HG02973 (cell line): ENCODE measurements around the gene USP12.

Experiments used
- ATAC-seq: cut with Tn5 transposase; IDR thresholded peaks from one replicate; pipeline ENCODE4 v1.9.1; 2021; ENCODE audit warnings: moderate library complexity; ENCODE audit not compliant: unreplicated experiment

USP12 gene

DNA sequence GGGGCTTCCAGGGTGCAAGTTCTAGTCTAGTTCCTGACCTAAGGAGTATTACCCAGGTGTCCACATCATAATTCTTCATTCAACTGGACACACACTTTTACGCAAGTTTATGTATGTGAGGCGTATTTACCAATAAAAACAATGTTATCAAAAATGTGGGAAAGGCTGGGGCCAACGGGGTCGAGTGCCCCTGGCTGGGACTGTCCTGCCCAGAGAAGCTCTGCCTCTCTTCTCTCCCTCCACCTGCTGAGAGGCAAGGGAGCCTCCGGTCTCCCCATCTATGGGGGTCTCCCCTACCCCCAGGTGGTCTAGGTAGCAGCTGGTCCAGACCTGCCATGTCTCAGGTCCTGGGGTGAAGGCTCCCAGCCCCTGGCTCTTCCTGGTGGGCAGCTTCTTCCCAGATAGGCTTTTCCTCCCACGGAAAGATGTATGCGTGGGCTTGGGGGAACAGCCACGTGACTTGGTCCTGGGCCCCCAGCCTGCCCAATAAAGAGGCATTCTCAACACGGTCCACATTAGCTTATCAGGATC, 132.4 kb downstream of the USP12 start:
- no peak for ATAC-seq

DNA sequence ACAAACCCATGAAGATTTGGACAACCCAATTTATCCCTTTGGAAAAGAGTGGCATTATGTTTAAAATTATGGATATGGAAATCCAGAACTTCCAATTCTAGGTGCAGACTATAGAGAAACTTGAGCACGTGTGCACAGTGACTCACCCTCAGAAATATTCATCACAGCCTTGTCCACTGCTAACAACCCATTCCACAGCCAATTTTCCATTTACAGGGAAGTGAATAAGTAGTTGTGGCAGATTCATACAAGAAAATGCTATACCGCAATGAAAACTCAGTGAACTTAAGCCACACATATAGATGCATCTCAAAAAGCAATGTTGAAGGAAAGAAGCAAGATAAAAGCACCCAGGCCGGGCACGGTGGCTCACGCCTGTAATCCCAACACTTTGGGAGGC, 133.3 kb downstream of the USP12 start:
- ATAC-seq: no peak

DNA sequence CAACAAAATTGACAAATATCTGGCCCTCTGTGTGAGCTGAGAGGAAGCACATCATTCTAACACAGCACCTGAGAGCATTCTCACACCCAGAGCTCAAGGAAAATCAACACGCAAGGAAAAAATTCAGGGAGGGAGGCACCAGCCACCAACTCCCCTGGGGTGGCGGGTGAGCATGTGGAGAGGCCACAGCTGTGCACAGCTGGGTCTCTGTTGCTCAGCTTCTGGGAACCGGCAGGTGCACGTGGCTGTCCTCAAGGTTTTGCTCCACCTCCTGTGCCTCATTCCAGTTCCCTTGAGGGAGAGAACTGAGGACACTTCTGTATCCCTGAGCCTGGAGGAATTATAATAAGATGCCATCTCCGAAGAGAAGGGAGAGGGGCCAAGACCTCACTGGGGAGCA, 134.0 kb downstream of the USP12 start:
- no peak for ATAC-seq

DNA sequence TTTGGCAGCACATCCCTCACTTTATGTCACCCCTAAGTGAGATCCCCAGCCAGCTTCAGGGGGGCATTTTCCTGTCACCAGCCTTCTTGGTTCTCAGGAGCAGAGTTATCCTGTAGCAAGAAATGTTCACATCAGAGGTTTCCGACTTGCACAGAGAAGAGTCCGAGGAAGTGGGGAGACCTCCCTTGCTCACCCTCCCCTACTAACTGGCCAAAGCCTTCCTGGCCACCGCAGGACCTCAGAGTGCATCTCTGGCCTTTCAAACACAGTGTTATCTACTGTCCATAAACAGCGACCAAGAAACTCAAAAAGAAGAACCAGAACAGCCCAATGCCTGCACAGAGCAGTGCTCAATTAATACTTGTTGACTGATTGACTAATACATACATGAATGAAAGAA, 134.4 kb downstream of the USP12 start:
- no peak for ATAC-seq

DNA sequence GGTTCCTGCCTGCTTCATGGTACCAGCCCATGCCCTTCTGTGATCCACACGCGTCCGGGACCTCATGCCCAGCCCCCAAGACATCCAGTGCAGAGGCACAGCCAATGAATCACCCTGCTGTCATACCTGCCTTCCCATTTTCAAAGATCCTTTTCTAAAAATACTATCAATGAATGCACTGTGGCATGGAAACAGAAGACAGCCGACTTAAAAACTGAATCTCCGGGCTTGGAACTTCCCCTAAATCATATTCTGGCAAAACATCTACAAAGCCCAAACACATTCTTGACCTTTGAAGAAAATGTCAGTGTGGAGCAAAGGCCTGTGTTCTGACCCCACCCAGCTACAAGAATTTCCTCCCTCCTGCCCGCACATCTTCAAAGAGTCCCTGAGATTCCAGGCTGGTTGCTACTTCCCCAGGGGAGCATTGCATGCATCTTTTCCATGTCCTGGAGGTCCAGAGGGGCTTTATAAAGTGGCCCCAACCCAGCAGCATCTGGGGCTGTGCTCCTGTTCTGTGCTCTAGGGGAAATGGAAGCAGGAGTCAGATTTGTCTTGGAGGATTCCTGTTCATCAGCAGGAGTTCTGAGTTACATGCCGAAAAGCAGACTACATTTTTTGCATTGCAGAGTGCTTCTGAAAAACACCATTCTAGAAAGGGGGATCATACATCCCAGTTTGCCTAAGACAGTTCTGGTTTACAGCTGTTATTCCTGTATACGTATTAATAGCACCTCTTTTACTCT, 135.2 kb downstream of the USP12 start:
- ATAC-seq: no peak

DNA sequence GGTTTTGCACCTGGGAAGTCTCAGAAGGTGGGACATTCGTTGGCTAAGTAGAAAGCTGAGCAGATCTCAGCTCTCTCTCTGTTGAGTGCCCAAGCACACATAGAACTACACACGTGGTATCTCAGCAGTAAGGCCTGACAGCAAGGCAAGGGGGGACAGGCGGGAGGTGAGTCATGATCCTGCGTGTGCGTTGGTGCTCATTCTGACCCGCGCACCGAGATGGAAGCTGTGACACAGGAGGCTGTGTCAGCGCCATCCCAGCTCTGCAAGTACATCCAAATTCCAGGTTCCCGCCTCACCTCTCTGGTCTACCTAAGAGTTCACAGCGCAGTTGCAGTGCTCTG, 135.7 kb downstream of the USP12 start:
- ATAC-seq: no peak

DNA sequence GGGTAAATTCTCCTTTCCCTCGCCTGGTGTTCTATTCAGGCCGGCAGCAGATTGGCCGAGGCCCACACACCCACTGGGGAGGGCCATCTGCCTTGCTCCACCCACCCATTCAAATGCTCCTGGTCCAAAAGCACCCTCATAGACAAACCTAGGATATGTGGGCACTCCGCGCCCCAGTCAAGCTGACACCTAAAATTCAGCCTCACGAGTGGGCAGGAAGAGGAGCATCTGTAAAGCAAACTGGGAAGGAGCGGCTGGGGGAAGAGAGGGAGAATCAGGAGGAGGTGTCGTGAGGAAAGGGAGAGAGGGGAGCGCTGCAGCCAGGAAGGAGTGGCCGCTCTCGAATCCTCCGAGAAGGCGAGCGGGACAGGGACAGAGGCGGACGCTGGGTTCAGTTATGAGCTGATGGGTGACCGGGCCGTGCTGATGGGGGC, 136.9 kb downstream of the USP12 start:
- no peak for ATAC-seq

DNA sequence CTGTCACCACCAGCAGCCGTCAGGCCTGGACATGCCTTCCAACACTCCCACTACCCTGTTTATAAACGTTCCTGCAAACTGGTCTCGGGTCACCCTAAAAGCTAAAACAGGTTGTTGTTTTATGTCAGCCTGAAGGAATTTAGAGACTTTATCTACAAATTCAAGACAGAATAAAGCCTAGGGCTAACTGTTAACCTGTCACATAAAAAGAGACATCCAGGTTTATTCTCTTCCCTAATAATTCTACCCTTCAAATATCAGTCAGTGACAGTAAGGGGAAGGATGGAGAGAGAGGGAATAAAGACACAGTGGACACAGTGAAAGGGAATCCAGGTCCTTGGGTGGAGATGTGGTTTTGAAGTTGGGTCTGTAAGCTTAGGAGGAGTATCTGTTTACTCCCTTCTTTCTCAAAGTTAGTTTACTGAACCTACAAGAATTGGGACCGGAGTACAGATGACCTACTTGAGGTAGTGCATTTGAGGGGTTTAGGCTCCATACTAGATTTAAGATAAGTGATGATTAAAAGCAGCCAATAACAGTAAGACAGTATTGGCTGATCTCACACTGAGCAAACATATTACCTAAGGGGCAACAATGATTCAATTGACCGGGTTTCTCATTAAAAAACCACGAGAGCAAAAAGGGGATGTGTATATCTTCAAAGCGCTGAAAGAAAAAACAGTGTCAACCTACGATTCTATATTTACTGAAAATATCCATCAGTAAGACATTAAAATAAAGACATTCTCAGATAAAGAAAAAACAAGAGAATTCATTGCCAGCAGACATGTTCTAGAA, 142.7 kb downstream of the USP12 start:
- ATAC-seq: no peak

DNA sequence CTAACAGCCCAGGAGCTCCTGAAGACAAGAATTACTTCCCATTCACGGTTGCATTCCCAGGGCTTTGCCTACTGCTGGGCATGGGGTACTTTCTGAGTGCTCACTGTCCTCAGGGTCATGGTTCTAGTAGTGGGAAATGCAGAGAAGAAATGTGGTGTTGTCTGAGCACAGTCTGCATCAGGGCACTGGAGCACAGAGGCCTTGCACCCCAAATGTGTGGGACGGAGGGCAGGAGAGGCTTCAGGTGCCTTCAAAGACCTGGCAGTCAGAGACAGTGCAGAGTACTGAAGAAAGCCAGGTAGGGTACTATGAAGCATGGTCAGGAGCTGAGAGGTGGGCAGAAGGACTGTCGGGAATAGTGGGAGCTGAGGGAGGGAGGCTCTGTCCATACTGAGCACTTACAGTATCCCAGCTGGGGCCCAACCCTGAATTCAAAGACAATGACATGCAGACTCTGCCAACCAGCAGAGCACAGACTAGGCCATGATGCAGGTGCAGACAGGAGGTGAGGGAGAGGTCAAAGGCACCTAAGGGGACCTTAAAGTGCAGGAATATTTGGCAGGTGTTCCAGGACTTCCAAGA, 144.4 kb downstream of the USP12 start:
- ATAC-seq: no peak

DNA sequence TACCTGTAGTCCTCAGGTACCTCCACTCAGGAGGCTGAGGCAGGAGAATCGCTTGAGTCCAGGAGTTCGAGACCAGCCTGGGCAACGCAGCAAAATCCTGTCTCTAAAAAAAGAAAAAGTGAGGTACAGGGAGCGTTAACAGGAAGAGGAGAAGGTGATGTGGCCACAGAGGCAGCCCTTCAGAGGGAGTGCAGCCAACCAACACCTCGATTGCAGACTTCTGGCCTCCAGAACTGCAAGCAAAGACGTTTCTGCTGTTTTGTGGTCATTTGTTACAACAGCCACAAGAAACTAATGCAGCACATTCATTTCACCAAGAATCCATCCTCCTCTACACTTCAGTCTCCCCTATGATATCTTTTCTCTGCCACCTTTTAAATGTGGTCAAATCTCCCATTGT, 145.2 kb downstream of the USP12 start:
- no peak for ATAC-seq

DNA sequence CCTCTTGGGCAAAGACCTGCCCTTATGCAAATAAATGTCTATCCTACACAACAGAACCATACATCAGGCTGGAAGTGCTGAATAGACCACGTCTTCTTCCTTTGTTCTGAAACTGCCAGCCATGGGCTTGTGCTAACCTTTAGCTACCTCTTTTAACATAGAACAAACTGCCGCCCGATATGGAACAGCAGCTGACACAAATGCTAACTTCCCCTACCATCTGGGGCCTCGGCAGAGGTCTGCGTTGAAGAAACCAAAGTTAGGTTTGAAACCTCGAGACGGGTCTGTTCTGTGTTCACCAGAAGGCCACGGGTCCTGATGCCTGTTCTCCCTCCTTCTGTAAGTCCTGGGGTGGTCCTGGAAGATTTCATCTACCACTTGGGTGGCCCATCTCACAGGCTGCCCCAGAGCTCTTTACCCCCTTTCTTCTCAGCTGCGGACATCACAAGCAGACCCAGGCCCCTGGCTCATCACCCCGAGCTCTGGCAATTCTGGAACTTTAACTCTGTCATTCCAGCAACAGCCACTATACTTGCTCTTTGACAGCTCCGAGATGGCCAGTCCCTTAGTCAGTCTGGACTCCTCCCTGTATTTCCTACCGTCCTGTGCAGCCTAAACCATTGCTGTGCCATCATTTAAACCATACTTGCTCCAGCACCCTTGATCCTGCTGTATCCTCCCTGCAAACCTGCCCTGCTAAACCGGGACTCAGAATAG, 146.7 kb downstream of the USP12 start:
- ATAC-seq: no peak

DNA sequence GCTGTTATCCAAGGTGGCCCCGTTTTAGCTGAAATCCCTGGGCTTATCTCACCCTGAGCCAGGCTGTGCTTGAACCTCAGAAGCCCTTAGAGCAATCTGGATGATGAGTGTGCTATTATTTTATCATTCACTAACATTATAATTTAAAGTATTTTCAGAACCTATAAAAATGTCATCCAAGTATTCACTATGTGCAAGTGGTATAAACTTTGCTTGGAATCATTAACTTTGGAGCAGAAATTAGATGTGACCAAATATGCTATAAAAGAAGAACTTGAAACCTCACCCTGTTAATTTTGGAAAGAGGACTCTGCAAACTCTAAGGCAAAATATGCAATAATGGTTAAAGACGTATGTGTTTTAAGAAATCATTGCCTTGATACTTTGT, 147.5 kb downstream of the USP12 start:
- ATAC-seq: no peak

DNA sequence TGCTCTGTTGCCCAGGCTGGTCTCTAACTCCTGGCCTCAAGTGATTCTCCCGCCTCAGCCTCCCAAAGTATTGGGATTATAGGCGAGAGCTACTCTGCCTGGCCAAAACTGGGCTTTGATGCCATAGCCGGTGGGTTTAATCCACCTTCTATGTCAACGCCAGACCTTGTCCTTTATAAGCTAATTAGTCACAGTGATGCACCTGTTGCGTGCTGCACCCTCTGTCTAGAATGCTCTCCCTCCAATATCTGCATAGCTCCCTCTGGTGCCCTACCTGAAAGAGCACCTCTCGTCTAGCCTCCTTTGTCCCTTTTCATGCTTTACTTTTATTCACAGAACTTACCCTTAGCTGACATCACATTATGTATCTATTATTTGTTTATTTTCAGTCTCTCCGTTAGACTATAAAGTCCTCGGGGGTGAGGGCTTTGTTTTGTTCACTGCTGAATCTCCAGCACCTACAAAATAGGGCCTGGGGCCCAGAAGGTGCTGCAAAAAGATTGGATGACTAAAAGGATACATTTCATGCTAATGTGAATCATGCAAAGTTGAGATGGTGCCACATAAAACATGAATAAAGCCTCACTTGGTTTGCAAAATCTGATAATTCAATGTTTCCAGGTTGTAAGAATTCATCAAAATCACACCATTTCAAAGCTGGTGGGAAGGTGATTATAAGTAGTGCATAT, 148.1 kb downstream of the USP12 start:
- ATAC-seq: no peak

DNA sequence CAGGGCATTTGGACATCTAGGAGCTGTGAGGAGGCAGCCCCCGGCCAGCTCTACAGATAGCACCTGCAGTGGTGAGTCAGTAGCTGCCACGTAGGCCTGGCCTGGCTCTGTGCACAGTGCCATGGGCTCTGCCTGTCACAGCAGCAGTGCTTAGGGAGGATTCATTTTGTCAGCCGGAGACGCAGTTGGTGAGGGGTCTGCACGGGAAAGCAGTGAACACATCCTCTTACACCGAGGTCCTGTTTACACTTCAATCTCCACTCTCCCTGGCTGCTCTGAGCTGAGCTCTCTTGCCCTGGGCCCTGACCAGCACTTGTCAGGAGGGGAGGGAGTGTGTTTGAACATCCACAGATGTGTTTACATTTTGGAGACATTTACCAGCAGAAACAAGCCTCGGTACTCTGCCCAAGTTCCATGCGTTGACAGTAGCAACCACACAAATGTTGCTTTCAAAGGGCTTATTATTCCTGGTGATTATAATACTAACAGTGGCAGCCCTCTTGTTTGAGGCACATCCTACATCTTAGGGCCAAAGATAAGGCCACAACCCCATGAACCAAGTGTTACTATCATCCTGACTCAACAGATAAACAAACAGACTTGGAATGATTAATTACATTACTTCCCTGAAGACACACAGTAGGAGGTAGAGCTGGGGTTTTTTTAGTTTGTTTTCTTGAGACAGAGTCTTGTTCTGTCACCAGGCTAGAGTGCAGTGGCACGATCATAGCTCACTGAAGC, 148.9 kb downstream of the USP12 start:
- no peak for ATAC-seq

DNA sequence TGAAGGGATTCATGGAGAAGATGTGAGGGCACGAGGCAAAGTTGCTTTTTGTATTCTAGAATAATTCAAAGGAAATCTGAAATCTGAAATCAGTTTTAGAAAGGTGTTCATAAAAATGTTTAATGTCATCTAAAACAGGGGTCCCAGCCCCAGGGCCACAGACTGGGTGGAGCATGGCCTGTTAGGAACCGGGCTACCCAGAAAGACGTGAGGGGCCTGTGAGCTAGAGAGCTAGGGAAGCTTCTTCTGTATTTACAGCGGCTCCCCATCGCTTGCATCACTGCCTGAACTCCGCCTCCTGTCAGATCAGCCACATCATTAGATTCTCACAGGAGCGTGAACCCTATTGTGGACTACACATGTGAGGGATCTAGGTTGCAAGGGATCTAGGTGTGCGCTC, 151.2 kb downstream of the USP12 start:
- ATAC-seq: no peak

DNA sequence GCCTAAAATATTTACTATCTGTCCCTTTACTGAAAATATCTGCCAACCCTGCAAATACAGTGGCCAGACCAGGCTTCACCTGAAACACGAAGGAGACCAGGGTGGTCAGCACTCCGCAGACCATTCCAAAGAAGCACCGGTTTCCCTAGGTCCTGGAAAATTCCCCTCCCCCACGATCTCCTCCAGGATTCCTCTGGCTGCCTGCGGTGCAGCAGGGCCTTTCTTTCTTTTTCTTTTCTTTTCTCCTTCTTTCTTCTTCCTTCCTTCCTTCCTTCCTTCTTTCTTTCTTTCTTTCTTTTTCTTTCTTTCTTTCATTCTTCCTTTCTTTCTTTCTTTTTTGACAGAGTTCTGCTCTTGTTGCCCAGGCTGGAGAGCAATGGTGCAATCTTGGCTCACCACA, 152.7 kb downstream of the USP12 start:
- no peak for ATAC-seq

DNA sequence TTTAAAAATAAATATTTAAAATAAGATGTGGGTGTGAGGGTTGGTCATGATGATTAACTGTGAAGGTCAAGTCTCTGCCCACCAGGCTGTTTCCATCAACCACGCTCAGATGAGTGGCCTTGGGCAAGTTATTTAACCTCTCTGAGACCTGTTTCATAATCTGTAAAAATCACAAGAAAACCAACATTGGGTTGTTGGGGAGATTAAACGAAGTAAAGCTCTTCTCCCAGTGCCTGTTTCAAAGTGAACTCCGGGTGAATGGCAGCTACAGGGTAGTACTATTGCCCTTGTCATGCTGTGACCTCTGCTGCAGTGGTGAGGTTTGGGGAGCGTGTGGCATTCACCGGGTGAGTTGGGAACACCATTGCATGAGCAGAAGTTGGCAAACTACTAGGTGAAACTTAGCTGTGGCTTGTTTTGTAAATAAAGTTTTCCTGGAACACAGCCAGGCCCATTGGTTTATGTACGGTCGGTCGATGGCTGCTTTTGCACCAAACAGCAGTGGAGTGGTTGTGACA, 153.2 kb downstream of the USP12 start:
- no peak for ATAC-seq

DNA sequence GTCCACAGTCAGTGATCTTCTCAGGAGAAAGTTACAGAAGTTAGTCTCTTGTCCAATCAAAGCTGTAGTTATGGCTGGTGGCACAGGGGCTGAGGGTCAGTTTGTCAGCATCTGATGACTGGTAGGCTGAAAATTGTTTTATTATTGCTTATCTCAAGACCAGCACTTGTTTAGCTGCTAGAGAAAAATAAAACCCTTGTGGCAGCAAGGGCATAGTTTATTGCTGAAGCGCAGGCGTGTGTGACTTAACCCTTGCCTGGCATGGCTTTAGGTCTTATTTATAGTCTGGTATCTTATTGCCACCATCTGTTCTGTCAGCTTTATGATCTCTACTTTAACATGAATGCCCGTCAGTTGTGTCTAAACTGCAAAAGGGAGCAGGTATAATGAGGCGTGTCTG, 154.7 kb downstream of the USP12 start:
- ATAC-seq: no peak
